Smooth muscle cell (in vitro differentiated cells): ENCODE measurements around the gene TLE2. TPM values are rescaled to one million over a fixed set of nuclear protein-coding genes. Genes with fewer than 3 reads are reported as not detected.

Experiments used
- DNase-seq: peaks from one replicate; lab custom pipeline; 2025; ENCODE audit not compliant: unreplicated experiment; lab: John Stamatoyannopoulos, UW
- H2AFZ ChIP-seq: fragments of 200-600 bp; sonication (generic); 2 replicates; pipeline ENCODE4 v1.6.0; 2016; ENCODE audit warnings: antibody characterized with exemption, low read depth, mild to moderate bottlenecking
- H3F3A ChIP-seq: fragments of 200-600 bp; sonication (generic); 2 replicates; pipeline ENCODE4 v1.6.0; 2017; ENCODE audit warnings: antibody characterized with exemption, low read depth
- H3K27ac ChIP-seq: fragments of 200-600 bp; sonication (generic); 2 replicates; pipeline ENCODE4 v1.5.1; 2016; ENCODE audit warnings: low read depth, mild to moderate bottlenecking
- H3K27me3 ChIP-seq: fragments of 200-600 bp; sonication (generic); 2 replicates; pipeline ENCODE4 v1.6.1; 2016; ENCODE audit warnings: low read depth, mild to moderate bottlenecking
- H3K36me3 ChIP-seq: fragments of 200-600 bp; sonication (generic); 2 replicates; pipeline ENCODE4 v1.5.1; 2016; ENCODE audit warnings: low read depth
- H3K4me1 ChIP-seq: fragments of 200-600 bp; sonication (generic); 2 replicates; pipeline ENCODE4 v1.5.1; 2016; ENCODE audit warnings: low read depth
- H3K4me2 ChIP-seq: fragments of 200-600 bp; sonication (generic); 2 replicates; pipeline ENCODE4 v1.6.0; 2016; ENCODE audit warnings: mild to moderate bottlenecking
- H3K4me3 ChIP-seq: fragments of 200-600 bp; sonication (generic); 2 replicates; pipeline ENCODE4 v1.5.1; 2016; ENCODE audit warnings: mild to moderate bottlenecking
- H3K79me2 ChIP-seq: fragments of 200-600 bp; sonication (generic); 2 replicates; pipeline ENCODE4 v1.6.0; 2016; ENCODE audit warnings: low read depth, mild to moderate bottlenecking
- H3K9ac ChIP-seq: fragments of 200-600 bp; sonication (generic); 2 replicates; pipeline ENCODE4 v1.6.0; 2016; ENCODE audit warnings: low read depth
- H3K9me3 ChIP-seq: fragments of 200-600 bp; sonication (generic); replicated peaks from 2 replicates; pipeline ENCODE4 v1.5.1; 2016; ENCODE audit warnings: low read depth
- H4K20me1 ChIP-seq: fragments of 200-600 bp; sonication (generic); 2 replicates; pipeline ENCODE4 v1.6.0; 2016; ENCODE audit warnings: low read depth
- CTCF ChIP-seq: fragments of 200-600 bp; sonication (generic); IDR thresholded peaks from 2 replicates; pipeline ENCODE4 v1.5.1; 2017; ENCODE audit warnings: borderline replicate concordance, mild to moderate bottlenecking, antibody characterized with exemption; ENCODE audit not compliant: insufficient read depth, poor library complexity, severe bottlenecking
- WGBS: methylation state at CpG from one replicate; pipeline ENCODE4 v1.1.7; 2016; ENCODE audit warnings: low lambda C conversion rate; 5-methylcytosine and 5-hydroxymethylcytosine counted together
- polyA plus RNA-seq: library from polyadenylated mRNA; unstranded; fragments of >200 nt; fragmentation: Nextera tagmentation; extraction: Ambion mirVana; gene quantifications from 2 replicates; pipeline ENCODE4 v1.2.1, GENCODE V29; 2016
- total RNA-seq: library from RNA; depleted of rRNA; stranded (reverse); fragments of >200 nt; gene quantifications from 2 replicates; pipeline ENCODE4 v1.2.3, GENCODE V29; 2014

Gene TLE2
- total and polyA plus RNA-seq, 2 experiments from 2014 or later = 7.1 to 14.9 TPM

- no peak overlapping the region for H3K27ac ChIP-seq
- no peaks in the 10 kb centered on the region for H3K27me3 ChIP-seq
- H3K4me1 ChIP-seq = peaks cover 16% of the 10 kb centered on the region
- no peaks in the 10 kb centered on the region for H3K36me3 ChIP-seq
- no peak for DNase-seq
- H4K20me1 ChIP-seq = no peaks in the 10 kb centered on the region
- no peak overlapping the region for H3K4me2 ChIP-seq
- WGBS = 90% methylated on average over 5 of the region's 5 CpGs
- TF ChIP-seq CTCF = no peak
- peaks cover 6% of the 10 kb centered on the region for H3F3A ChIP-seq
- no peak overlapping the region for H3K9ac ChIP-seq
- no peaks in the 10 kb centered on the region for H3K9me3 ChIP-seq
- no peak overlapping the region for H3K4me3 ChIP-seq
- H2AFZ ChIP-seq = no peak overlapping the region
- H3K79me2 ChIP-seq = no peaks in the 10 kb centered on the region
Observed at GRCh38 chr19:2981898-2982297, 47.2 kb downstream of the TLE2 start.

- Histone ChIP-seq H3K79me2 (no peaks in the 10 kb centered on the region), H3K4me1 (peaks cover 19% of the 10 kb centered on the region), H3K4me3 (no peak overlapping the region), H3K9me3 (no peaks in the 10 kb centered on the region), H2AFZ (no peak overlapping the region), H3F3A (peaks cover 6% of the 10 kb centered on the region), H3K9ac (no peak overlapping the region), H3K4me2 (no peak overlapping the region), H3K27me3 (no peaks in the 10 kb centered on the region), H3K27ac (no peak overlapping the region), H4K20me1 (no peaks in the 10 kb centered on the region), H3K36me3 (no peaks in the 10 kb centered on the region)
- DNase-seq = no peak
- 92% methylated on average over 8 of the region's 9 CpGs for WGBS
- TF ChIP-seq CTCF = no peak
Observed at GRCh38 chr19:2978772-2979171, 50.3 kb downstream of the TLE2 start.

DNA sequence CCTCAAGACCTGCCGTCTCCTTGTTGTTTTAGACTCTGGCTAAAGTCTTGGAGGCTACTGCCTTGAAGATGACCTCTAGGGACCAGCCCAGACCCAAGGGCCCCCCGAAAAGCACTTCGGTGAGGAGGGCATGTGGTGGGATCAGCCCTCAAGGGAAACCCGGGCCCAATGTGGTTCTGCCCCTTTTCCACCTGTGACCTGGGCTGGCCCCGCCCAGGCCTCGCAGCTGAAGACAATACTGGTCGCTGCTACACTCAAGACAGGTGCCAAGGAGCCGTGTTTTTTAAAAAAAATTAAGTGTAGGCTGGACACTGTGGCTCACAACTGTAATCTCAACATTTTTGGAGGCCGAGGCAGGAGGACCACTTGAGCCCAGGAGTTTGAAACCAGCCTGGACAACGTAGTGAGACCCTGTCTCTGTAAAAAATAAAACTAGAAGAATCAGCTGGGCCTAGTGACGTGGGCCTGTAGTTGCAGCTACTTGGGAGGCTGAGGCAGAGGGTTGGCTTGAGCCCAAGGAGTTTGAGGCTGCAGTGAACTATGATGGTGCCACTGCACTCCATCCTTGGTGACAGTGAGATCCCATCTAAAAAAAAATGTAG, 50.8 kb downstream of the TLE2 start:
- no peaks in the 10 kb centered on the region for H3K79me2 ChIP-seq
- peaks cover 19% of the 10 kb centered on the region for H3K4me1 ChIP-seq
- no peak overlapping the region for H3K4me2 ChIP-seq
- H3K27ac ChIP-seq = no peak overlapping the region
- no peaks in the 10 kb centered on the region for H4K20me1 ChIP-seq
- H3K27me3 ChIP-seq = no peaks in the 10 kb centered on the region
- H3K9ac ChIP-seq = no peak overlapping the region
- WGBS = 86% methylated on average over 11 of the region's 11 CpGs
- DNase-seq = no peak
- H2AFZ ChIP-seq = no peak overlapping the region
- H3K4me3 ChIP-seq = no peak overlapping the region
- no peaks in the 10 kb centered on the region for H3K9me3 ChIP-seq
- TF ChIP-seq CTCF = no peak
- no peaks in the 10 kb centered on the region for H3K36me3 ChIP-seq
- H3F3A ChIP-seq = peaks cover 6% of the 10 kb centered on the region

DNA sequence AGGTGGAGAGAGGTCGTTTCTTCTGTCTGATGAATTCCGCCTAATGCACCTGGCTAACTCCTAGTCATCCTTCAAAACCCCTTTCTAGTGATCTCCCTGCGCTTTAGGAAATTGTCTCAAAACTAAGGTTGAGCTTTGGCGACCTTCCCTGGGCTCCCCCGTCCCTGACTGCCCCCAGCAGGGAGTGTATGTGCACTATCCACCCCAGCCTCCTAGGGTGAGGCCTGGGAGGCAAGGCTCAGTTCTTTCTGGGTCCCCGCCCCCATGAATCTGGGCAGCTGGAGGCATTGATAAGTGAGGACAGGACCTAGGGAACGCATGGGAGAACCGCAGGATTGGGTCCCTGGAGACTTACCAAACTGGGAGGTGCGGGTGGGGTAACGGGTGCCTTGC, 51.3 kb downstream of the TLE2 start:
- H3K4me1 ChIP-seq = peaks cover 14% of the 10 kb centered on the region
- no peaks in the 10 kb centered on the region for H3K79me2 ChIP-seq
- H3K36me3 ChIP-seq = no peaks in the 10 kb centered on the region
- H3K4me3 ChIP-seq = peak overlapping the region; percentile 61
- H2AFZ ChIP-seq = no peak overlapping the region
- no peak for TF ChIP-seq CTCF
- H3K4me2 ChIP-seq = peak overlapping the region; percentile 88
- no peak overlapping the region for H3K27ac ChIP-seq
- no peaks in the 10 kb centered on the region for H4K20me1 ChIP-seq
- no peaks in the 10 kb centered on the region for H3K9me3 ChIP-seq
- H3K27me3 ChIP-seq = no peaks in the 10 kb centered on the region
- WGBS = 49% methylated on average over 10 of the region's 10 CpGs
- no peak for DNase-seq
- peaks cover 6% of the 10 kb centered on the region for H3F3A ChIP-seq
- no peak overlapping the region for H3K9ac ChIP-seq
